Spleen (tissue), 11 donors: ENCODE data around the gene CCNL1. TPM values are rescaled to one million over a fixed set of nuclear protein-coding genes. Genes with fewer than 3 reads are reported as not detected.
"Not testable (repeated sequence)": the region's sequence is repeated elsewhere in the genome, so short reads cannot be mapped to it uniquely, and the experiment has no call there.

Experiments used
- DNase-seq: peaks from one replicate; pipeline ENCODE4 v3.0.0-alpha.2; 2020
- H3K27ac ChIP-seq, 8 donors: fragments of 200-600 bp; sonication (generic) in 7 of 8; 1 replicate in 4 of 8; 2 replicates in 4 of 8; pipeline versions ENCODE4 v1.5.0 to v1.8.0; 2016 to 2021; ENCODE audit warnings: inconsistent platforms in 4 of 8, mild to moderate bottlenecking in 4 of 8, moderate library complexity in 1 of 8
- H3K27me3 ChIP-seq, 7 donors: fragments of 200-600 bp; sonication (generic) in 6 of 7; replicated peaks in 1 of 7; 1 replicate in 4 of 7; 2 replicates in 3 of 7; pipeline versions ENCODE4 v1.5.0 to v1.8.0; 2016 to 2021; ENCODE audit warnings: inconsistent platforms in 3 of 7, mild to moderate bottlenecking in 1 of 7
- H3K36me3 ChIP-seq, 6 donors: fragments of 200-600 bp; sonication (generic) in 5 of 6; 1 replicate in 4 of 6; 2 replicates in 2 of 6; pipeline versions ENCODE4 v1.5.0 to v1.8.0; 2016 to 2021; ENCODE audit warnings: inconsistent platforms in 2 of 6
- H3K4me1 ChIP-seq, 6 donors: fragments of 200-600 bp; sonication (generic) in 5 of 6; 1 replicate in 3 of 6; 2 replicates in 3 of 6; pipeline versions ENCODE4 v1.5.0 to v1.8.0; 2016 to 2021; ENCODE audit warnings: inconsistent platforms in 3 of 6
- H3K4me3 ChIP-seq, 8 donors: fragments of 200-600 bp; sonication (generic) in 7 of 8; 1 replicate in 4 of 8; 2 replicates in 4 of 8; pipeline versions ENCODE4 v1.5.0 to v1.8.0; 2016 to 2021; ENCODE audit warnings: inconsistent platforms in 4 of 8, mild to moderate bottlenecking in 4 of 8, moderate library complexity in 2 of 8
- H3K9me3 ChIP-seq, 8 donors: fragments of 200-600 bp; sonication (generic) in 7 of 8; 1 replicate in 4 of 8; 2 replicates in 4 of 8; pipeline versions ENCODE4 v1.5.0 to v1.8.0; 2016 to 2021; ENCODE audit warnings: inconsistent platforms in 4 of 8
- CTCF ChIP-seq, 11 experiments: fragments of 200-600 bp in 7 of 11; fragments of 450-650 bp in 4 of 11; sonication (generic) in 4 of 11; IDR thresholded peaks in 8 of 11; conservative IDR thresholded peaks in 3 of 11; 1 replicate in 7 of 11; 2 replicates in 4 of 11; pipeline versions ENCODE4 v1.4.0 to v1.8.0; 2016 to 2021; ENCODE audit warnings: antibody characterized with exemption in 11 of 11, inconsistent platforms in 4 of 11, mild to moderate bottlenecking in 1 of 11
- POLR2A ChIP-seq, 3 donors: fragments of 450-650 bp; IDR thresholded peaks; one replicate each; pipeline ENCODE4 v1.5.1; 2017; ENCODE audit warnings: antibody characterized with exemption in 3 of 3, mild to moderate bottlenecking in 1 of 3
- POLR2AphosphoS5 ChIP-seq, 3 donors: sonication (generic); formaldehyde crosslinking; IDR thresholded peaks; one replicate each; pipeline ENCODE4 v1.5.1; 2017; ENCODE audit warnings: antibody characterized with exemption in 3 of 3
- WGBS, 5 donors: extraction: QIAGEN DNeasy Blood & Tissue Kit in 3 of 5; methylation state at CpG; one replicate each; pipeline versions ENCODE4 v1.1.5 to v1.1.7; 2013 to 2018; 5-methylcytosine and 5-hydroxymethylcytosine counted together
- intact Hi-C: fragments of 100-400 bp; cut with DNase I; formaldehyde crosslinking; loops from one replicate; pipeline ENCODE4 v1.15.0; 2023; ENCODE audit warnings: low total_unique reads
- polyA plus RNA-seq, 3 donors: library from polyadenylated mRNA; stranded (reverse); fragments of 200-250 nt; gene quantifications; one replicate each; pipeline ENCODE4 v1.2.1, GENCODE V29; 2013
- total RNA-seq, 7 donors: library from RNA; depleted of rRNA in 3 of 7; stranded (reverse); fragments of >200 nt in 3 of 7; fragmentation: NEBNext Ultra II Directional in 4 of 7; extraction: Animal tissue kit (Norgen Biotek cat#: 25700) in 4 of 7; gene quantifications; one replicate each; pipeline versions ENCODE4 v1.1.0 to v1.2.1, GENCODE V29; 2016 to 2021
- donor health status: healthy with polysubstance abuse.
- donor health status: DM: no; HTN: no; CAD: no; lungs with moderate emphysema.
- donor health status: DM: no; HTN: no; CAD: no.
- donor health status: Bipolar disorder and iron deficiency.
- donor health status: healthy.
- donor health status: DM: no; HTN: no; CAD: no.
- donor health status: DM: yes; HTN: yes; CAD: no.

CCNL1 gene
- total and polyA plus RNA-seq, 10 donors = 76.9 to 405 (median 234) TPM

DNA sequence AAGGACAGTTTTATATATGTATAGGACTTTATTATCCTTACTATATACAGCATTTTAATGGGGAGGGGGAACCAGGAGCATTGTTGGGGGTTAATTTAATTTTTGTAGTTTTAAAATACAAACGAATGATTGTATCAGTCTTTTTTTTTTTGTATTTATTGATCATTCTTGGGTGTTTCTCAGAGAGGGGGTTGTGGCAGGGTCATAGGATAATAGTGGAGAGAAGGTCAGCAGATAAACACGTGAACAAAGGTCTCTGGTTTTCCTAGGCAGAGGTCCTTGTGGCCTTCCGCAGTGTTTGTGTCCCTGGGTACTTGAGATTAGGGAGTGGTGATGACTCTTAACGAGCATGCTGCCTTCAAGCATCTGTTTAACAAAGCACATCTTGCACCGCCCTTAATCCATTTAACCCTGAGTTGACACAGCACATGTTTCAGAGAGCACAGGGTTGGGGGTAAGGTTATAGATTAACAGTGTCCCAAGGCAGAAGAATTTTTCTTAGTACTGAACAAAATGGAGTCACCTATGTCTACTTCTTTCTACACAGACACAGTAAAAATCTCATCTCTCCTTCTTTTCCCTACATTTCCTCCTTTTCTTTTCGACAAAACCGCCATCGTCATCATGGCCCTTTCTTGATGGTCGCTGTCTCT is 18.0 kb upstream of the CCNL1 start:
- H3K9me3 ChIP-seq = peaks cover 0 to 15% (median 0%) of the 10 kb centered on the region in 8 donors
- 81 to 86% (median 85%) methylated on average over 7 to 9 of the region's 9 CpGs for WGBS, 5 donors
- H3K4me3 ChIP-seq, DNase-seq, H3K27me3 ChIP-seq, intact Hi-C loops: not testable (repeated sequence)
- peaks cover 0 to 16% (median 0%) of the 10 kb centered on the region in 6 donors for H3K36me3 ChIP-seq
- peaks cover 6 to 41% (median 27%) of the 10 kb centered on the region in 6 donors for H3K4me1 ChIP-seq
- H3K27ac ChIP-seq = peak overlapping the region in 1 of 8 donors; percentile 98

- DNase-seq = no peak
- Histone ChIP-seq H3K27me3 (no peaks in the 10 kb centered on the region), H3K4me3 (no peak overlapping the region), H3K27ac (peak overlapping the region in 6 of 8 donors; percentile 96 to 99 (median 97)), H3K36me3 (peaks cover 0 to 12% (median 0%) of the 10 kb centered on the region in 6 donors), H3K4me1 (peaks cover 6 to 41% (median 27%) of the 10 kb centered on the region in 6 donors), H3K9me3 (peaks cover 0 to 15% (median 0%) of the 10 kb centered on the region in 8 donors)
- 95 to 98% (median 96%) methylated on average over 10 of the region's 10 CpGs for WGBS, 5 donors
- no peak for TF ChIP-seq CTCF (IDR thresholded peaks at IDR 0.05 in 8 of 11, conservative IDR thresholded peaks at IDR 0.05 in 3 of 11)
- no peak for TF ChIP-seq POLR2AphosphoS5 (IDR thresholded peaks at IDR 0.05)
- TF ChIP-seq POLR2A (IDR thresholded peaks at IDR 0.05) = no peak
- intact Hi-C loops = no loop called here
Observed at GRCh38 chr3:157176934-157177333, 17.0 kb upstream of the CCNL1 start.

GRCh38 chr3:157175691-157176507 is 16.0 kb upstream of the CCNL1 start:
- Histone ChIP-seq H3K4me1 (peaks cover 6 to 49% (median 27%) of the 10 kb centered on the region in 6 donors), H3K4me3 (peak overlapping the region; percentile 47 to 73 (median 50)), H3K9me3 (peaks cover 0 to 15% (median 0%) of the 10 kb centered on the region in 8 donors), H3K27ac (peak overlapping the region; percentile 94 to 99 (median 97)), H3K27me3 (no peaks in the 10 kb centered on the region), H3K36me3 (peaks cover 0 to 12% (median 0%) of the 10 kb centered on the region in 6 donors)
- DNase-seq = peak; percentile 89
- intact Hi-C loops = no loop called here
- TF ChIP-seq POLR2A (IDR thresholded peaks at IDR 0.05) = no peak
- TF ChIP-seq POLR2AphosphoS5 (IDR thresholded peaks at IDR 0.05) = no peak
- no peak for TF ChIP-seq CTCF (IDR thresholded peaks at IDR 0.05 in 8 of 11, conservative IDR thresholded peaks at IDR 0.05 in 3 of 11)
- 6 to 8% (median 8%) methylated on average over 12 of the region's 12 CpGs for WGBS, 5 donors

DNA sequence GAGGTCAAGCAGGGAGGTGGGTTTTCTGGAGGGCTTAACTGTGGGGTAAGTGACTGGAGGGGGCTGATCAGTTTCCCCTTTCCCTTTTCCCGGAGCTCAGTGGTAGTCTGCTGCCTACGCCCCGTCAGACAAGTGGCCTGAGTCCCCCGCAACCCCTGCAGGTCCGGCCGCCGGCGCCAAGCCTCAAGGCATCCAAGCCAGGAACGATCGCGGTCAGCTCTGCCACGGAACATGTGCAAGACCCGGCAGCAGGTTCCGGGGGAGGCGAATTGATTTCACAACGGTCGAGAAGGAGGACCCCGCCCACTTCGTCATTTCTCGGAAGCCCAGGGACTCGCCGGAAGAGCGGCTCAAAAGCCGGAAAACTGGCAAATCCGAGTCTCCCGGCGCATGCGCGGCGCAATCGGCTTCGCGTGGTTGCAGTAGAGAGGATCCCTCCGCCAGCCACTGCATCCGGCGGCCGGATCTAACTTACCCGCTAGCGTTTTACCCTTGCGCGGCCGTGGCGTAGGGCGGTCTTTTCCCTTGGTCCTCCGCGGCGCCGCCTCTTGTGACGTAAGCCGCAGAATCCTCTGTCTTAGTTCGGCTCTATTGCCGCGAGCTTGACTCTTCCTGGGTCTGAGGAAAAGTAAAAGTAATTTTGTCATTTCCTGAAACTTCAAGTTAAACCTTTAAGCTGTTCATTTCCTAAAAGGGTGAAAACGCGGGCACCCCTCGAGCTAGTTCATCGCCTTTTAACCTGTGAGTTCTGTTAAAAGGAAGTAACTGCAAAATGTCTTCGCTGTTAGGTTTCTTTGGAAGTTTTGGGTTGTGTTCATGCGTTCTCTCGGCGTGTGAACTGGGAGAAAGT is 14.9 kb upstream of the CCNL1 start:
- intact Hi-C loops = no loop called here
- TF ChIP-seq POLR2A (IDR thresholded peaks at IDR 0.05) = peak; percentile 63 to 97 (median 89)
- peak in 2 of 11 experiments; percentile 13 to 43 for TF ChIP-seq CTCF (IDR thresholded peaks at IDR 0.05 in 8 of 11, conservative IDR thresholded peaks at IDR 0.05 in 3 of 11)
- TF ChIP-seq POLR2AphosphoS5 (IDR thresholded peaks at IDR 0.05) = peak; percentile 99 to 100 (median 100)

More for the DNA sequence above, 14.9 kb upstream of the CCNL1 start:
- Histone ChIP-seq H3K4me1 (peaks cover 6 to 54% (median 27%) of the 10 kb centered on the region in 6 donors), H3K9me3 (peaks cover 0 to 15% (median 0%) of the 10 kb centered on the region in 8 donors), H3K27me3 (no peaks in the 10 kb centered on the region), H3K36me3 (peaks cover 0 to 12% (median 0%) of the 10 kb centered on the region in 6 donors), H3K4me3 (peak overlapping the region; percentile 47 to 73 (median 50)), H3K27ac (peak overlapping the region; percentile 94 to 99 (median 97))
- peak; percentile 100 for DNase-seq
- WGBS, 5 donors = 0 to 2% (median 0%) methylated on average over 39 to 61 of the region's 61 CpGs
